ENCODE data around the gene CTRB1.
A peak's percentile ranks its signal among the peaks of the same experiment; 100 is the strongest.
"Not testable (repeated sequence)": the region's sequence is repeated elsewhere in the genome, so short reads cannot be mapped to it uniquely, and the experiment has no call there.

The CTRB1 gene

GRCh38 chr16:75198135-75198600, 20.6 kb upstream of the CTRB1 start:
- Histone ChIP-seq H3K27me3 (peaks cover 0 to 23% of the 10 kb centered on the region in 2 donors), H3K4me1 (peaks cover 0 to 22% (median 7%) of the 10 kb centered on the region in 4 donors), H3K4me3 (no peak overlapping the region), H3K9me3 (no peaks in the 10 kb centered on the region), H3K36me3 (no peaks in the 10 kb centered on the region), H3K27ac (no peak overlapping the region)
- TF ChIP-seq CTCF (IDR thresholded peaks at IDR 0.05) = no peak
- peak in 1 of 2 donors; percentile 34 for DNase-seq
- intact Hi-C loops (cut with DNase I; ENCODE audit: low total_unique reads) = loop anchor here (5.0 to 10.0 kb wide), 2 partner anchors 264 to 557 kb away; partner anchors contain the start of gene TMEM170A

- Histone ChIP-seq H3K9me3 (no peaks in the 10 kb centered on the region), H3K27ac (no peak overlapping the region), H3K4me3 (no peak overlapping the region), H3K27me3 (peaks cover 0 to 14% of the 10 kb centered on the region in 2 donors), H3K4me1 (peaks cover 0 to 22% (median 7%) of the 10 kb centered on the region in 4 donors), H3K36me3 (no peaks in the 10 kb centered on the region)
- peak in 1 of 2 donors; percentile 17 for DNase-seq
- no peak for TF ChIP-seq CTCF (IDR thresholded peaks at IDR 0.05)
- intact Hi-C loops (cut with DNase I; ENCODE audit: low total_unique reads) = loop anchor here (5.0 kb wide), 1 partner anchor 205 kb away; no protein-coding TSS in a partner anchor
Observed at GRCh38 chr16:75202069-75202590, 16.7 kb upstream of the CTRB1 start.

- peak; percentile 17 to 19 for DNase-seq
- Histone ChIP-seq H3K4me3 (no peak overlapping the region), H3K9me3 (no peaks in the 10 kb centered on the region), H3K27ac (no peak overlapping the region), H3K36me3 (no peaks in the 10 kb centered on the region), H3K4me1 (peaks cover 0 to 22% (median 7%) of the 10 kb centered on the region in 4 donors), H3K27me3 (peaks cover 0 to 4% of the 10 kb centered on the region in 2 donors)
- no peak for TF ChIP-seq CTCF (IDR thresholded peaks at IDR 0.05)
- intact Hi-C loops (cut with DNase I; ENCODE audit: low total_unique reads) = loop anchor here (5.0 kb wide), 1 partner anchor 204 kb away; no protein-coding TSS in a partner anchor
Observed at GRCh38 chr16:75203096-75203495, 15.7 kb upstream of the CTRB1 start.

GRCh38 chr16:75203667-75204409, 14.9 kb upstream of the CTRB1 start:
- intact Hi-C loops (cut with DNase I; ENCODE audit: low total_unique reads) = loop anchor here (5.0 kb wide), 1 partner anchor 203 kb away; no protein-coding TSS in a partner anchor
- H3K4me1 ChIP-seq = peaks cover 0 to 18% (median 7%) of the 10 kb centered on the region in 4 donors
- no peak overlapping the region for H3K4me3 ChIP-seq
- H3K27ac ChIP-seq = no peak overlapping the region
- DNase-seq = peak in 1 of 2 donors; percentile 15
- H3K27me3 ChIP-seq = no peaks in the 10 kb centered on the region
- no peaks in the 10 kb centered on the region for H3K36me3 ChIP-seq
- H3K9me3 ChIP-seq = no peaks in the 10 kb centered on the region
- no peak for TF ChIP-seq CTCF (IDR thresholded peaks at IDR 0.05)

- Histone ChIP-seq H3K9me3 (no peaks in the 10 kb centered on the region), H3K27me3 (no peaks in the 10 kb centered on the region), H3K36me3 (no peaks in the 10 kb centered on the region), H3K4me3 (no peak overlapping the region), H3K4me1 (peaks cover 0 to 18% (median 7%) of the 10 kb centered on the region in 4 donors), H3K27ac (no peak overlapping the region)
- intact Hi-C loops (cut with DNase I; ENCODE audit: low total_unique reads) = loop anchor here (5.0 kb wide), 1 partner anchor 203 kb away; no protein-coding TSS in a partner anchor
- TF ChIP-seq CTCF (IDR thresholded peaks at IDR 0.05) = no peak
- DNase-seq = no peak
Observed at GRCh38 chr16:75204410-75204758, 14.4 kb upstream of the CTRB1 start.

GRCh38 chr16:75204905-75205304, 13.9 kb upstream of the CTRB1 start:
- intact Hi-C loops (cut with DNase I; ENCODE audit: low total_unique reads) = loop anchor here (5.0 kb wide), 1 partner anchor 202 kb away; no protein-coding TSS in a partner anchor
- DNase-seq = not testable (repeated sequence)

GRCh38 chr16:75205438-75205837, 13.3 kb upstream of the CTRB1 start:
- H3K4me3 ChIP-seq; H3K9me3 ChIP-seq; H3K4me1 ChIP-seq; DNase-seq; H3K27me3 ChIP-seq; intact Hi-C loops (cut with DNase I; ENCODE audit: low total_unique reads); H3K36me3 ChIP-seq; H3K27ac ChIP-seq: not testable (repeated sequence)

More at GRCh38 chr16:75204905-75205304, 13.9 kb upstream of the CTRB1 start:
- not testable (repeated sequence) for H3K27ac ChIP-seq, H3K27me3 ChIP-seq, H3K9me3 ChIP-seq, H3K4me3 ChIP-seq, H3K36me3 ChIP-seq
- H3K4me1 ChIP-seq = peaks cover 0 to 14% (median 7%) of the 10 kb centered on the region in 4 donors

- DNase-seq, H3K4me1 ChIP-seq, H3K27ac ChIP-seq, H3K4me3 ChIP-seq, H3K27me3 ChIP-seq, H3K9me3 ChIP-seq, H3K36me3 ChIP-seq: not testable (repeated sequence)
- intact Hi-C loops (cut with DNase I; ENCODE audit: low total_unique reads) = loop anchor here (2.0 kb wide), 1 partner anchor 19 kb away; no protein-coding TSS in a partner anchor
Observed at GRCh38 chr16:75205961-75206748, 12.6 kb upstream of the CTRB1 start.

Measured in tibial artery (tissue), 4 donors.